B cell (primary cell): ENCODE results near the gene AUTS2. TPM values are rescaled to one million over a fixed set of nuclear protein-coding genes. Genes with fewer than 3 reads are reported as not detected.

ENCODE experiments used
- ATAC-seq: fragments of 200-7000 bp; cut with Tn5 transposase; one replicate; pipeline ENCODE4 v1.10.0; 2021; ENCODE audit warnings: low read depth, mild to moderate bottlenecking, moderate number of reproducible peaks, moderate library complexity
- CTCF ChIA-PET: fragments of 350-600 bp; sonication (Branson Sonifier 250); formaldehyde crosslinking; loops from one replicate; lab custom pipeline; 2021; ENCODE audit warnings: antibody characterized with exemption, inconsistent platforms; lab: Charles Lee
- POLR2A ChIA-PET: fragments of 350-600 bp; sonication (Branson Sonifier 250); formaldehyde crosslinking; loops from one replicate; lab custom pipeline; 2021; ENCODE audit warnings: antibody characterized with exemption; lab: Charles Lee
- DNase-seq: peaks from one replicate; pipeline ENCODE4 v3.0.0; 2013
- H2AFZ ChIP-seq: 2 replicates; pipeline ENCODE4 v1.6.1; 2012; ENCODE audit warnings: mild to moderate bottlenecking, low read depth, low read length; ENCODE audit not compliant: insufficient read depth, poor library complexity, severe bottlenecking
- H3K27ac ChIP-seq, 2 donors: 1 replicate in 1 of 2; 2 replicates in 1 of 2; pipeline ENCODE4 v1.5.1; 2012 to 2013; ENCODE audit warnings: low read length in 2 of 2, mild to moderate bottlenecking in 2 of 2, moderate library complexity in 1 of 2
- H3K27me3 ChIP-seq, 4 experiments: fragments of 200-600 bp in 1 of 4; sonication (generic) in 1 of 4; replicated peaks in 1 of 4; 1 replicate in 2 of 4; 2 replicates in 2 of 4; pipeline versions ENCODE4 v1.6.1 to v1.7.0; 2013 to 2016; ENCODE audit warnings: low read length in 3 of 4, mild to moderate bottlenecking in 2 of 4, mixed read lengths in 1 of 4, moderate library complexity in 1 of 4; ENCODE audit not compliant: insufficient read depth in 4 of 4, control insufficient read depth in 3 of 4; ENCODE audit errors: control extremely low read depth in 1 of 4
- H3K36me3 ChIP-seq, 2 experiments: replicated peaks in 1 of 2; 1 replicate in 1 of 2; 2 replicates in 1 of 2; pipeline versions ENCODE4 v1.6.1 to v1.7.1; 2013; ENCODE audit warnings: low read length in 1 of 2; ENCODE audit not compliant: insufficient read depth in 2 of 2, control insufficient read depth in 1 of 2; ENCODE audit errors: control extremely low read depth in 1 of 2, extremely low read depth in 1 of 2
- H3K4me1 ChIP-seq, 2 donors: fragments of 200-600 bp in 1 of 2; sonication (generic) in 1 of 2; 1 replicate in 1 of 2; 2 replicates in 1 of 2; pipeline versions ENCODE4 v1.5.1 to v1.6.1; 2013 to 2017; ENCODE audit warnings: low read length in 2 of 2; ENCODE audit not compliant: control insufficient read depth in 2 of 2, insufficient read depth in 2 of 2
- H3K4me2 ChIP-seq: replicated peaks from 2 replicates; pipeline ENCODE3; 2012; ENCODE audit warnings: mild to moderate bottlenecking, low read depth, low read length; ENCODE audit not compliant: poor library complexity, severe bottlenecking
- H3K4me3 ChIP-seq, 5 experiments: fragments of 200-600 bp in 1 of 5; sonication (generic) in 1 of 5; 1 replicate in 3 of 5; 2 replicates in 2 of 5; pipeline versions ENCODE4 v1.5.1 to v1.7.0; 2011 to 2016; ENCODE audit warnings: low read length in 4 of 5, mild to moderate bottlenecking in 4 of 5, low read depth in 2 of 5, control low read depth in 1 of 5, moderate library complexity in 1 of 5; ENCODE audit not compliant: insufficient read depth in 1 of 5; ENCODE audit errors: control extremely low read depth in 1 of 5, extremely low read depth in 1 of 5
- H3K79me2 ChIP-seq: fragments of 200-600 bp; sonication (generic); one replicate; pipeline ENCODE4 v1.6.0; 2016; ENCODE audit warnings: low read length; ENCODE audit not compliant: control insufficient read depth, insufficient read depth
- H3K9ac ChIP-seq: fragments of 200-600 bp; sonication (generic); 2 replicates; pipeline ENCODE4 v1.6.1; 2017; ENCODE audit warnings: mild to moderate bottlenecking, low read length, moderate library complexity
- H3K9me3 ChIP-seq, 3 donors: one replicate each; pipeline versions ENCODE4 v1.6.1 to v1.7.1; 2013; ENCODE audit warnings: low read length in 2 of 3; ENCODE audit not compliant: control insufficient read depth in 2 of 3, insufficient read depth in 1 of 3; ENCODE audit errors: control extremely low read depth in 1 of 3
- H4K20me1 ChIP-seq: 2 replicates; pipeline ENCODE4 v1.6.0; 2012; ENCODE audit warnings: mild to moderate bottlenecking, low read length; ENCODE audit not compliant: insufficient read depth, control insufficient read depth, poor library complexity, severe bottlenecking
- H3K27ac Mint-ChIP-seq: one replicate; pipeline ENCODE4 v1.8.0; 2021; ENCODE audit warnings: mixed read lengths
- H3K27me3 Mint-ChIP-seq: one replicate; pipeline ENCODE4 v1.8.0; 2021; ENCODE audit warnings: mixed read lengths
- H3K4me1 Mint-ChIP-seq: one replicate; pipeline ENCODE4 v1.8.0; 2021; ENCODE audit warnings: mixed read lengths
- H3K4me3 Mint-ChIP-seq: one replicate; pipeline ENCODE4 v1.8.0; 2021; ENCODE audit warnings: mixed read lengths
- H3K9me3 Mint-ChIP-seq: one replicate; pipeline ENCODE4 v1.8.0; 2022; ENCODE audit warnings: mixed read lengths; ENCODE audit not compliant: insufficient read depth
- EZH2 ChIP-seq: IDR thresholded peaks from 2 replicates; pipeline ENCODE4 v1.6.1; 2012; ENCODE audit warnings: borderline replicate concordance, low read depth, mild to moderate bottlenecking, moderate library complexity, low read length; ENCODE audit not compliant: insufficient read depth, poor library complexity, severe bottlenecking
- WGBS: methylation state at CpG from one replicate; pipeline ENCODE4 v1.1.5; 2013; ENCODE audit warnings: missing lambda C conversion rate; ENCODE audit not compliant: insufficient coverage; 5-methylcytosine and 5-hydroxymethylcytosine counted together
- intact Hi-C: fragments of 100-400 bp; cut with micrococcal nuclease; formaldehyde crosslinking; loops from one replicate; pipeline ENCODE4 v1.10.0; 2022
- polyA plus RNA-seq: library from polyadenylated mRNA; depleted of rRNA; stranded (reverse); fragments of >200 nt; gene quantifications from 2 replicates; pipeline ENCODE4 v1.2.3, GENCODE V29; 2012
- total RNA-seq, 2 donors: library from RNA; stranded (reverse); fragments of 120-200 nt in 1 of 2; gene quantifications; 1 replicate in 1 of 2; 2 replicates in 1 of 2; pipeline versions ENCODE4 v1.2.3 to v1.2.4, GENCODE V29; 2013 to 2022
- TF ChIP-seq, protein P1 (sequence below): fragments of 200-600 bp; IDR thresholded peaks from one replicate; pipeline ENCODE4 v1.8.0; 2022; ENCODE audit warnings: antibody characterized with exemption, mild to moderate bottlenecking

Gene AUTS2
- total and polyA plus RNA-seq, 2 donors (not counting 1 experiment from before 2014, with no cell fraction given): 22.3 to 35.0 TPM

DNA sequence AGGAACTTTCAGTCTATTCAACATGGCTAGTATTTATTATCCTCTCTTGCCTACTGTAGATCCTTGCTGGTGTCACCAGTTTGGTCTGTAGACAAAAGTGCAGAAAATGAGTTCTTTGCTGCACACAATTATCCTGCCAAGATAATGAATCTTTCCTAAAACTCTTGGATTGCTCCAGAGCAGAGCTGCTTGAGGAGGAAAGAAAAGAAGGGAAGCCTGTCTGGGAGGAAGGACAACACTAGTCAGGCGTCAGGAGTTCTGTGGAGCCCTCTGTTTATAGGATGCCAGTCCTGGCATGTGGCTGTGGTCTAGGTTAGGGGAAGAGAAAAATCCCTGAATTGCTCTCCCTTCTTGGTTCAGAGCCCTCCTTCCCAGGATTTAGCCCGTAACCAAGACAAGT lies 1103.7 kb downstream of the AUTS2 start:
- no peak overlapping the region for H3K4me3 Mint-ChIP-seq
- H3K27me3 ChIP-seq: no peaks in the 10 kb centered on the region
- no peaks in the 10 kb centered on the region for H3K79me2 ChIP-seq
- DNase-seq (no peak), ATAC-seq (no peak)
- no peaks in the 10 kb centered on the region for H4K20me1 ChIP-seq
- H3K4me3 ChIP-seq: no peak overlapping the region
- no peaks in the 10 kb centered on the region for H3K4me1 ChIP-seq
- intact Hi-C loops: no loop called here
- H3K9ac ChIP-seq: no peak overlapping the region
- POLR2A ChIA-PET: no interaction called here
- no CpG with 5 or more reads among the region's 2 CpGs for WGBS
- no peak overlapping the region for H2AFZ ChIP-seq
- H3K9me3 Mint-ChIP-seq: no peaks in the 10 kb centered on the region
- H3K36me3 ChIP-seq: peaks cover 0 to 2% of the 10 kb centered on the region in 2 experiments
- no peak overlapping the region for H3K27ac ChIP-seq
- H3K4me2 ChIP-seq: no peak overlapping the region
- no peaks in the 10 kb centered on the region for H3K9me3 ChIP-seq
- no peaks in the 10 kb centered on the region for H3K4me1 Mint-ChIP-seq
- TF ChIP-seq, protein P1, sequence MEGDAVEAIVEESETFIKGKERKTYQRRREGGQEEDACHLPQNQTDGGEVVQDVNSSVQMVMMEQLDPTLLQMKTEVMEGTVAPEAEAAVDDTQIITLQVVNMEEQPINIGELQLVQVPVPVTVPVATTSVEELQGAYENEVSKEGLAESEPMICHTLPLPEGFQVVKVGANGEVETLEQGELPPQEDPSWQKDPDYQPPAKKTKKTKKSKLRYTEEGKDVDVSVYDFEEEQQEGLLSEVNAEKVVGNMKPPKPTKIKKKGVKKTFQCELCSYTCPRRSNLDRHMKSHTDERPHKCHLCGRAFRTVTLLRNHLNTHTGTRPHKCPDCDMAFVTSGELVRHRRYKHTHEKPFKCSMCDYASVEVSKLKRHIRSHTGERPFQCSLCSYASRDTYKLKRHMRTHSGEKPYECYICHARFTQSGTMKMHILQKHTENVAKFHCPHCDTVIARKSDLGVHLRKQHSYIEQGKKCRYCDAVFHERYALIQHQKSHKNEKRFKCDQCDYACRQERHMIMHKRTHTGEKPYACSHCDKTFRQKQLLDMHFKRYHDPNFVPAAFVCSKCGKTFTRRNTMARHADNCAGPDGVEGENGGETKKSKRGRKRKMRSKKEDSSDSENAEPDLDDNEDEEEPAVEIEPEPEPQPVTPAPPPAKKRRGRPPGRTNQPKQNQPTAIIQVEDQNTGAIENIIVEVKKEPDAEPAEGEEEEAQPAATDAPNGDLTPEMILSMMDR: no peak
- no peak for TF ChIP-seq EZH2
- peaks cover 1% of the 10 kb centered on the region for H3K27me3 Mint-ChIP-seq
- CTCF ChIA-PET: no interaction called here
- no peak overlapping the region for H3K27ac Mint-ChIP-seq

DNA sequence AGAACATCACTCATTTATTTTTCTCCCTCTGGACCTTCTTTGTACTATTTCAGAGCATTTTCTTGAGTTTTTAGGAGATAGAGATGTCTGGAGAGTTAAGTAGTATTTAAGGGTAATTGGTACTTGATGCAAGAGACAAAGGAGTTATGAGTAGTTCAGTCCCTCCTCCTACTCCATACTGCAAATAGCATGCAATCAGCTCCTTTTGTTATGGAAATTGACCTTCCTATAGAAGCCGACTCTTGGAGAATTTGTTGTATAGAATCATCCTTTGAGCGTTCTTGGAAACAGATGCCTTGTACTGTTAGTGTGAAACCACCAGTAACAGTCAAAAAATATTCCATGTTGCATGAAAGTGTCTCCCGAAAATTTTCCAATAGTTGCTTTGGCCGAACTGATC lies 1105.5 kb downstream of the AUTS2 start:
- Mint-ChIP-seq H3K9me3 (no peaks in the 10 kb centered on the region), H3K4me1 (no peaks in the 10 kb centered on the region)
- intact Hi-C loops: no loop called here

More for the DNA sequence above, 1105.5 kb downstream of the AUTS2 start:
- Histone ChIP-seq H3K27me3 (no peaks in the 10 kb centered on the region), H4K20me1 (no peaks in the 10 kb centered on the region), H3K36me3 (peaks cover 0 to 2% of the 10 kb centered on the region in 2 experiments), H3K4me2 (no peak overlapping the region), H3K4me3 (no peak overlapping the region), H3K9me3 (no peaks in the 10 kb centered on the region), H3K9ac (no peak overlapping the region), H3K79me2 (no peaks in the 10 kb centered on the region), H3K4me1 (no peaks in the 10 kb centered on the region), H3K27ac (no peak overlapping the region), H2AFZ (no peak overlapping the region)
- H3K27me3 Mint-ChIP-seq: no peaks in the 10 kb centered on the region
- DNase-seq (no peak), ATAC-seq (no peak)
- WGBS: 100% methylated on average over 4 of the region's 4 CpGs
- ChIA-PET CTCF (no interaction called here), POLR2A (no interaction called here)
- no peak overlapping the region for H3K4me3 Mint-ChIP-seq
- no peak for TF ChIP-seq EZH2
- TF ChIP-seq, protein P1: no peak
- no peak overlapping the region for H3K27ac Mint-ChIP-seq
